ENCODE measurements around the gene HIP1R.
"Not testable (repeated sequence)": the region's sequence is repeated elsewhere in the genome, so short reads cannot be mapped to it uniquely, and the experiment has no call there.

The HIP1R gene

DNA sequence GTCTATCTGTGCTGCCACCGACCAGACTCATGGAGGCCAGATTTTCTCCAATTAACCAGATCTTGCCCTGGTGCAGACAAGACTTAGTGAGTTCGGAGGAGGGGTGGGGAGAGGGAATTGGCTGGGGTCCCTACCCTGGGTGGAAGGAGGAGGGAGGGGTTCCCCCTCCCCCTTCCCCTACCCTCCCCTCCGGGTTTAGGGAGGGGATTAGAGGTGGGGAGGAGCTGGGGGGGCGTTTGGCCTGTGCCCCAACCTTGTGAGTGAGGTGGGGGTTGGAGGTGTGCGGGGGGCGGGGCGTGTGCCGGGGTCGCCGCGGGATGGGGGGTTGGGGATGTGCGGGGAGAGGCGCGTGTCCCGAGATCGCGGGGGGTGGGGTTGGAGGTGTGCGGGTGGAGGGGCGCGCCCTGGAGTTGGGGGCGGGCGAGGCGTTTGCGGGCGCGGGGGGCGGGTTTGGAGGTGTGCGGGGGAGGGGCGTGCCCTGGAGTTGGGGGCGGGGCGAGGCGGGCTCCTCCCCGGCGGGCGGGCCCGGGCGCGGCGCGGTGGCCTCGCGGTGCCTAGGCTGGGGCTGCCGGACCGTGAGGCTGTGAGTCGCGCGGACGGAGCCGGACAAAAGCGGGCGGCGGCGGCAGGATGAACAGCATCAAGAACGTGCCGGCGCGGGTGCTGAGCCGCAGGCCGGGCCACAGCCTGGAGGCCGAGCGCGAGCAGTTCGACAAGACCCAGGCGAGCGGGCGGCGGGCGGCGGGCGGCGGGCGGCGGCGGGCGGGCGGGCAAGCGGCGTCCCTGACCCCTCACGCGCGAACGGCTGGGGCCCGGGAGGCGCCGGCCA, at the start of gene HIP1R:
HIP1R (plus strand) TSS at position 537 of the 829 bp plus-strand sequence; CDS start at position 631, 94 bp downstream.
- H3K27ac ChIP-seq: peak within 1 kb of the TSS; percentile 74
- DNase-seq (ENCODE audit: low read depth, low spot score): no peak

DNA sequence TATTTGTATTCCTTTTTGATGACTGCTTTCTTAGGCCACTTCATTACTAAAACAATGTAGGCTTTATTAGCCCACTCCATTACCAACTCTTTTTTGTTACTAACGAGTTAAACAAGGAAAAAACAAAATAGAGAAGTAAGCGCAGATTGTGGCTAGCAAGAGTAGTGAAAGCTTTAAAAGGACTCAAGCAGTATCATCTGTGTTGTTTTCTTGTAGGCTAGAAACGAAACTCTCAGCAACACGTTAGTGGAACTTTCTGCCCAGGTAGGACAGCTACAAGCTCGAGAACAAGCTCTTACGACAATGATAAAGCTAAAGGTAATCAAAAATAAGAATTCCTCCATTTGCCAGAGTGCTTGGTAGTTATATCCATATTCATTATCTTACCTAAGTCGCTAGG, 49.8 kb upstream of the HIP1R start:
- no peak overlapping the region for H3K27ac ChIP-seq
- DNase-seq (ENCODE audit: low read depth, low spot score): no peak

GRCh38 chr12:122788387-122788786, 46.9 kb upstream of the HIP1R start:
- DNase-seq (ENCODE audit: low read depth, low spot score): no peak

GRCh38 chr12:122789637-122790036, 45.6 kb upstream of the HIP1R start:
- no peak overlapping the region for H3K27ac ChIP-seq

More at GRCh38 chr12:122788387-122788786, 46.9 kb upstream of the HIP1R start:
- no peak overlapping the region for H3K27ac ChIP-seq

GRCh38 chr12:122790393-122791075, 44.7 kb upstream of the HIP1R start:
- DNase-seq (ENCODE audit: low read depth, low spot score): no peak
- no peak overlapping the region for H3K27ac ChIP-seq

More at GRCh38 chr12:122789637-122790036, 45.6 kb upstream of the HIP1R start:
- no peak for DNase-seq (ENCODE audit: low read depth, low spot score)

- no peak overlapping the region for H3K27ac ChIP-seq
- DNase-seq (ENCODE audit: low read depth, low spot score): no peak
These were observed 41.6 kb upstream of the HIP1R start for GRCh38 chr12:122793685-122794106.

GRCh38 chr12:122795807-122796206, 39.5 kb upstream of the HIP1R start:
- H3K27ac ChIP-seq: no peak overlapping the region
- DNase-seq (ENCODE audit: low read depth, low spot score): no peak

- DNase-seq (ENCODE audit: low read depth, low spot score): no peak
These were observed 35.5 kb upstream of the HIP1R start for GRCh38 chr12:122799641-122800243.

DNA sequence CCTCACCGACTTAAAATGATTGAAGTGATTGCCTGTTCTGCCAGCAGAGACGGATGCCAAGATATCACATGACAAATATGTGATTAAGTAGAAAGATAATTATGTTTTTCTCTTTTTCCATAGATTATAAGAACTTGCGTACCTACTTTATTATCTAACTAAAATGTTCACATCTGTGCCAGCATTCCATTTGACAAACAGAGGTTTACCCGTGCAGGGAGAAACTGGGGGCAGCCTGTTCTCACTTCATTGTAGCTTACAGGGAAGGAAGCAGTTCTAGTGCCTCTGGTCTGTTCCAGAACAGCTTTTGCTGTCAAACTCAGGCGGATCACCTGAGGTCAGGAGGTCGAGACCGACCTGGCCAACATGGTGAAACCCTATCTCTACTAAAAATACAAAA, 31.3 kb upstream of the HIP1R start:
- no peak for DNase-seq (ENCODE audit: low read depth, low spot score)
- no peak overlapping the region for H3K27ac ChIP-seq

More at GRCh38 chr12:122799641-122800243, 35.5 kb upstream of the HIP1R start:
- H3K27ac ChIP-seq: no peak overlapping the region

GRCh38 chr12:122804957-122805356, 30.3 kb upstream of the HIP1R start:
- not testable (repeated sequence) for DNase-seq (ENCODE audit: low read depth, low spot score); H3K27ac ChIP-seq

GRCh38 chr12:122807651-122808050, 27.6 kb upstream of the HIP1R start:
- H3K27ac ChIP-seq: no peak overlapping the region
- DNase-seq (ENCODE audit: low read depth, low spot score): no peak

DNA sequence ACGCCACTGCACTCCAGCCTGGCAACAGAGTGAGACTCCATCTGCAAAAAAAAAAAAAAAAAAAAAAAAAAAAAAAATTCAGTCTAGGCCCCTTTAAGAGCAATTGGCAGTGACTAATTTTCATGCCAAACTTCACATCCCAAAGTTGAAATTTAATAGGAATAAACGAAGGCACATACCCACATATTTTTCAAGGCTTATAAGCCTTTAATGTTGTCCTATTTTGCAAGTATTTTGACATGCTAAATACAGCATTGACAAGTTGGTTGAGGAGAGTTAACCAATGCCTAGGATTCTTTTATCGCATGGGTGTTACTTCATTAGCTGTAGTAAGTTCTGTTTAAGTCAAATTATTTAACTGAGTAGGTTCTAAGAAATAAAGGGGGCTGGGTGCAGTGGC, 23.5 kb upstream of the HIP1R start:
- H3K27ac ChIP-seq: no peak overlapping the region
- DNase-seq (ENCODE audit: low read depth, low spot score): no peak

GRCh38 chr12:122813310-122813713, 21.9 kb upstream of the HIP1R start:
- no peak overlapping the region for H3K27ac ChIP-seq
- DNase-seq (ENCODE audit: low read depth, low spot score): no peak

DNA sequence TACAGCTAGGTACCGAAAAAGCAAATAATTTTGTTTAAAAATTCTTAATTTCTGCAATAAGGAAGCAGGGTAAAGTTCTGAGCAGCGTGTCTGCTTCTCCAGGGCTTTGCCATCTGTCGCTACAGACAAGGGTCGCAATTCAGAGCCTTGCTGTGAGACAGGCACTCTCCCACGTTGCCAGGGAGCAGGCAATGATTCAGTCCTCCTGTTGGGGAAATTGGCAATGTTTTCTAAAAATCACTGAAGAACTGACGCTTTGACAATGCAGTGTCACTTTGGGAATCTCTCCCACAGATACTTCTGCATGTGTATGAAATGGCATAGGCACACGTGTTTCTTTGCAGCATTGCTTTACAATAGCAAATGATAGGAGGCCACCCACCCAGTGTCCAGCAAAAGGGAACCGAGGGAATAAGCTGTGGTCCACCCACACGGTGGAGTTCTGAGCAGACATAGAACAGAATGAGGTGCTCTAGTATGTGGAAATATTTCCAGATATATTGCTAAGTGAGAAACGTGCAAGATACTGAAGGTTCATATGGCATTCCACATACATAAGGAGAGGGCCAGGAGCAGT, 16.0 kb upstream of the HIP1R start:
- no peak for DNase-seq (ENCODE audit: low read depth, low spot score)
- H3K27ac ChIP-seq: no peak overlapping the region

DNA sequence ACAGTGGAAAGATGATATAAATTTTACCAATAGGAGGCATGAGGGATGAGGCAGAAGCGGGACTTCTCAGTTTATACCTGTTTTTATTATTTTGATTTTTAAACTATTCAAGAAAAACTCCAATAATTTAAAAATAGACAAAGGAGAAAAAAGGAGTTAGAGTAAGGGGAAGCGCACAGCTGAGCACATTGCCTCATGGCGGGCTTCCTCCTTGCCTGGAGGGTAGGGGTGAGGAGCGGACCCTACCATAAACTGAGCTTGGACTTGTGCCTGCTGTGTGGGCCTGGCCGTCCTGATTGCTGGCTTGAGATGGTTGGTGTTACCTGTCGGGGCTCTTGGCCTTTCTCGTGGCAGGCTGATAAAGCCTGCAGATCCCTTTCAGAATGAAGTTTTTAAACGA, 15.1 kb upstream of the HIP1R start:
- no peak for DNase-seq (ENCODE audit: low read depth, low spot score)
- H3K27ac ChIP-seq: no peak overlapping the region

DNA sequence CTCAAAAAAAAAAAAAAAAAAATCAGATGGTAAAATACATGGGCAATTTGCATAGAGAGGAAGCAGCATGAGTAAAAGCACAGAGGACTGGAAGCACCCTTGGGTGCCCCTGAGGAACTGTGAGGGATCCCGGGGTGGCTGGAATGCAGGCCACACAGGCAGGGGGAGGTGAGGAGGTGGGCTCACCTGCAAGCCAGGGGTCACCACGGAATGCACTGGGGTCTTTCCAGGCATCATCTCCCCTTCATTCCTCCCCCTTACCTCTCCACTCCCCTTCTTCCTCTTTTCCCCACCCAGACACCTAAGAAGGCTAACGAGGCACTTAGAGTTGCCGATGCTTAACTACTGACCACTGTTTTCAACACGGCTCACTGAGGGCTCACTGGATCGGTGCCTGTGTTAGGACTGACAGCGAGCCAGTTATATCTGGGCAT, 14.4 kb upstream of the HIP1R start:
- DNase-seq (ENCODE audit: low read depth, low spot score): no peak
- H3K27ac ChIP-seq: no peak overlapping the region

DNA sequence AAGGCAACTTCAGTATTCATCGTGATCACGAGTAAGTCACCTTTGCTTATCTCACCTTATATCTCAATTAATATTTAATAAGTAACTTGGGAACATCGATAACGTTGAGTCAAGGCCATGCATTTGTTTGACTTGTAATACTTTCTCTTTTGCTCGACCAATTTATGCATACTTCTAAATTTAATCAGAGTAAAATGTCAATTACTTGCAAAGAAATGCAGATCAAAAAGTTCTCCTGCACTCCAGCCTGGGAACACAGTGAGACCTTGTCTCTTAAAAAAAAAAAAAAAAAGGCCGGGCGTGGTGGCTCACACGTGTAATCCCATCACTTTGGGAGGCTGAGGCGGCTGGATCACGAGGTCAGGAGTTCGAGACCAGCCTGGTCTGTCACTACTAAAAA, 11.8 kb upstream of the HIP1R start:
- DNase-seq (ENCODE audit: low read depth, low spot score): no peak

GRCh38 chr12:122825773-122826724, 9.2 kb upstream of the HIP1R start:
- DNase-seq (ENCODE audit: low read depth, low spot score): no peak
- H3K27ac ChIP-seq: no peak overlapping the region

More for the DNA sequence above, 11.8 kb upstream of the HIP1R start:
- H3K27ac ChIP-seq: no peak overlapping the region

- DNase-seq (ENCODE audit: low read depth, low spot score): no peak
- no peak overlapping the region for H3K27ac ChIP-seq
These were observed 8.0 kb upstream of the HIP1R start for GRCh38 chr12:122827258-122827657.

Measured in epithelial cell of prostate (primary cell).